Measurements from ENCODE around the gene KCNQ2.

DNA sequence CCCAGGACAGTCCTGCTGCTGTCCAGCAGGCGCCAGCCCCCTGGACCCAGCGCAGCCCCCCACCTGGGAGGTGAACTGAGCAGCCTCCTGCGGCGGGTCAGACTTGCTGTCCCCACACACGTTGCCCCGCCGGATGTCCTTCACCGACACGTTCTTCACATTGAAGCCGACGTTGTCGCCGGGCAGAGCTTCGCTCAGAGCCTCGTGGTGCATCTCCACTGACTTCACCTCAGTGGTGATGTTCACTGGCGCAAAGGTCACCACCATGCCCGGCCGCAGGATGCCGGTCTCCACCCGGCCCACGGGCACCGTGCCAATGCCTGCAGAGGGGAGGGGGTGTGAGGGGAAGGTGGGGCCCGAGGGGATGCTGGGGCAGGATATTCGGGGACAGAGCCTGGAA, 18.0 kb upstream of the KCNQ2 start:
- TF ChIP-seq, protein P1, sequence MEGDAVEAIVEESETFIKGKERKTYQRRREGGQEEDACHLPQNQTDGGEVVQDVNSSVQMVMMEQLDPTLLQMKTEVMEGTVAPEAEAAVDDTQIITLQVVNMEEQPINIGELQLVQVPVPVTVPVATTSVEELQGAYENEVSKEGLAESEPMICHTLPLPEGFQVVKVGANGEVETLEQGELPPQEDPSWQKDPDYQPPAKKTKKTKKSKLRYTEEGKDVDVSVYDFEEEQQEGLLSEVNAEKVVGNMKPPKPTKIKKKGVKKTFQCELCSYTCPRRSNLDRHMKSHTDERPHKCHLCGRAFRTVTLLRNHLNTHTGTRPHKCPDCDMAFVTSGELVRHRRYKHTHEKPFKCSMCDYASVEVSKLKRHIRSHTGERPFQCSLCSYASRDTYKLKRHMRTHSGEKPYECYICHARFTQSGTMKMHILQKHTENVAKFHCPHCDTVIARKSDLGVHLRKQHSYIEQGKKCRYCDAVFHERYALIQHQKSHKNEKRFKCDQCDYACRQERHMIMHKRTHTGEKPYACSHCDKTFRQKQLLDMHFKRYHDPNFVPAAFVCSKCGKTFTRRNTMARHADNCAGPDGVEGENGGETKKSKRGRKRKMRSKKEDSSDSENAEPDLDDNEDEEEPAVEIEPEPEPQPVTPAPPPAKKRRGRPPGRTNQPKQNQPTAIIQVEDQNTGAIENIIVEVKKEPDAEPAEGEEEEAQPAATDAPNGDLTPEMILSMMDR (IDR thresholded peaks at IDR 0.05): no peak
- TF ChIP-seq POLR2A (IDR thresholded peaks at IDR 0.05): no peak

All from adrenal gland (tissue), 5 donors.